ENCODE results near the gene MEI1. TPM values are rescaled to one million over a fixed set of nuclear protein-coding genes. Genes with fewer than 3 reads are reported as not detected.

The MEI1 gene
- total RNA-seq, 2 experiments from 2014 or later = 48.1 to 48.4 TPM

DNA sequence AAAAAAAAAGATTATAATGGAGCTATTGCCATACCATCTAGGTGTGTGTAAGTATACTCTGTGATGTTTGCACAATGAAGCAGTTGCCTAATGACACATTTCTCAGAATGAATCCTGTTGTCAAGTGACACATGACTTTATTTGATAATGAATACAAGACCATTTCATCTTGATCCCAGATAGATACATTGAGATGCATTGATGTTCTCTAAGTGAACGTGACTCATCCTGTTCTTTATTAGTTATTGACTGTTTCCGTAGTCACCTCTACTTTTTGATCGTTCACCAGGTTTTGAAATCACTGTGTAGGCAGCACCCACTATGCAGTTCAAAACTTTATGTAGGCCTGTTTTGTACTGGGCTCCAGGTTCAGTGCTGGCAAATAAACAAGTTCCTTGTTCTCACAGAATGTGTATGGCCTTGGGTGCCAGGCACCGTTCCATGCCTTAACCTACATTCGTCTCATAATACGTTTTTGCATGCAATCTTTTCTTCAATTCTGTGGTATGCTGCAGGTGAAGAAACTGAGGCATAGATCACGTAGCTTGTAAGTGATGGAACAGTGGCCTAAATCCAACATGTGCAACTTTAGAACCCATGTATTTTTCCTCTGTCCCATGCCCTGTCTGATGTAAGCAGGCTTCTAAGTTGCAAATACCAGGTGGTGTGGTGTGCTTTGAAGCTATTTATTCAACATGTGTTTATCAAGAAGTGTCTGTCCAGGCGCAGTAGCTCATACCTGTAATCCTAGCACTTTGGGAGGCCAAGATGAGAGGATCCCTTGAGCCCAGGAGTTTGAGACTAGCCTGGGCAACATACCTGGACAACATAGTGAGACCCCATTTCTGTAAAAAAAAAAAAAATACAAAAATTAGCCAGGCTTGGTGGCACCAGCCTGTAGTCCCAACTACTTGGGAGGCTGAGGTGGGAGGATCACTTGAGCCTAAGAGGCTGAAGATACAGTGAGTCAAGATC, 144.0 kb downstream of the MEI1 start:
- H3K4me1 Mint-ChIP-seq (ENCODE audit: low read depth) = peaks cover 50% of the 10 kb centered on the region

DNA sequence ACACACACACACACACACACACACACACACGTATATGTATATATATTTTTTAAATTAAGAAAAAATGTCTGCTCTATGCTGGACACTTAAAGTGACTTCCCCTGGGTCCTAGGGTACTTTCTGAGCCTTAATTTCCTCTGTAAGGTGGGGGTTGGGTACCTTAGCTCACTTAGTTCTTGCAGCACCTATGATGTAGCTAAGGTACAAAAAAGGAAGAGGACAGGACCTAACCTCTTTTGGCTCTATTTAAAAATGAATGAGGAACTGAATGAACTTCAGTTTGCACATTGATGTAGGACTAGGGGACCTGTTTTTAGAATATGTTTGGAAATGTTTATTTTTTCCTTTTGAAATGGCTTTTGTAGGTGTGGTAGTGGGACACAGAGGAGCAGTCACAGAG, 144.7 kb downstream of the MEI1 start:
- POLR2A ChIA-PET = interaction anchor here (0.5 kb wide), 1 partner anchor 278 kb away, joined by 4 read pairs; no protein-coding TSS in a partner anchor
- ATAC-seq (no peak), DNase-seq (no peak)
- no peaks in the 10 kb centered on the region for H3K9me3 Mint-ChIP-seq (ENCODE audit: insufficient read depth)
- H3K4me3 Mint-ChIP-seq = no peak overlapping the region
- CTCF ChIA-PET = interaction anchor here (2.0 to 4.9 kb wide), 2 partner anchors 10 to 12 kb away, joined by 5 to 36 read pairs; no protein-coding TSS in a partner anchor
- H3K27ac Mint-ChIP-seq = no peak overlapping the region
- H3K27me3 Mint-ChIP-seq (ENCODE audit: low read depth) = no peaks in the 10 kb centered on the region
- H3K36me3 Mint-ChIP-seq (ENCODE audit: low read depth) = peaks cover 38% of the 10 kb centered on the region
- H3K4me1 Mint-ChIP-seq (ENCODE audit: low read depth) = peaks cover 50% of the 10 kb centered on the region

More for the DNA sequence above, 144.0 kb downstream of the MEI1 start:
- DNase-seq = no peak
- no peak for ATAC-seq
- POLR2A ChIA-PET = interaction anchor here (0.8 kb wide), 1 partner anchor 11 kb away, joined by 3 read pairs; no protein-coding TSS in a partner anchor
- H3K4me3 Mint-ChIP-seq = no peak overlapping the region
- CTCF ChIA-PET = interaction anchor here (0.6 to 4.9 kb wide), 6 partner anchors 9 to 415 kb away, joined by 3 to 36 read pairs (median 4); partner anchors contain the start of gene CCDC134
- no peak overlapping the region for H3K27ac Mint-ChIP-seq
- H3K36me3 Mint-ChIP-seq (ENCODE audit: low read depth) = peaks cover 42% of the 10 kb centered on the region
- no peaks in the 10 kb centered on the region for H3K27me3 Mint-ChIP-seq (ENCODE audit: low read depth)
- H3K9me3 Mint-ChIP-seq (ENCODE audit: insufficient read depth) = no peaks in the 10 kb centered on the region

DNA sequence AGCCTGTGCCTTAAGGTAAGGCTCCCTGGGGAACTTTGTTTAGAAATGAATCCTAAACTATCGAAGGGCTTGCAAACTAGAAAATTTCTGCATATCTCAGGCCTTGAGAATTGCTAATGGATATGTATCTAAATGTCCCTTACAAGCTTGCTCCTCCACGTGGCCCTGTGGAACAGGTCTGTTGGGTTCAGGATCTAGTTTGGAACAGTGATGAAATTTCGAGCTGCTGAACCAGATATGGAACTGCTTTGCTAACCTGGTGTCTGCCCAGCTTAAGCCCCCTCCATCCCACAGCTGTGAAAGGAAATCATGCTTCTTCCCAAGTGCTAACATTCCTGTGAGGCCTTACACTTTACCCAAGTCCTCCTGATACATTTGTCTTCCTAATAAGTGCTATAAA, 145.2 kb downstream of the MEI1 start:
- Mint-ChIP-seq H3K27me3 (ENCODE audit: low read depth) (no peaks in the 10 kb centered on the region), H3K4me3 (no peak overlapping the region), H3K4me1 (ENCODE audit: low read depth) (peaks cover 47% of the 10 kb centered on the region), H3K27ac (no peak overlapping the region), H3K36me3 (ENCODE audit: low read depth) (peaks cover 34% of the 10 kb centered on the region), H3K9me3 (ENCODE audit: insufficient read depth) (no peaks in the 10 kb centered on the region)
- DNase-seq (no peak), ATAC-seq (no peak)
- CTCF ChIA-PET = interaction anchor here (2.0 to 4.9 kb wide), 2 partner anchors 10 to 12 kb away, joined by 5 to 36 read pairs; no protein-coding TSS in a partner anchor
- POLR2A ChIA-PET = interaction anchor here (0.5 kb wide), 1 partner anchor 277 kb away, joined by 4 read pairs; no protein-coding TSS in a partner anchor

DNA sequence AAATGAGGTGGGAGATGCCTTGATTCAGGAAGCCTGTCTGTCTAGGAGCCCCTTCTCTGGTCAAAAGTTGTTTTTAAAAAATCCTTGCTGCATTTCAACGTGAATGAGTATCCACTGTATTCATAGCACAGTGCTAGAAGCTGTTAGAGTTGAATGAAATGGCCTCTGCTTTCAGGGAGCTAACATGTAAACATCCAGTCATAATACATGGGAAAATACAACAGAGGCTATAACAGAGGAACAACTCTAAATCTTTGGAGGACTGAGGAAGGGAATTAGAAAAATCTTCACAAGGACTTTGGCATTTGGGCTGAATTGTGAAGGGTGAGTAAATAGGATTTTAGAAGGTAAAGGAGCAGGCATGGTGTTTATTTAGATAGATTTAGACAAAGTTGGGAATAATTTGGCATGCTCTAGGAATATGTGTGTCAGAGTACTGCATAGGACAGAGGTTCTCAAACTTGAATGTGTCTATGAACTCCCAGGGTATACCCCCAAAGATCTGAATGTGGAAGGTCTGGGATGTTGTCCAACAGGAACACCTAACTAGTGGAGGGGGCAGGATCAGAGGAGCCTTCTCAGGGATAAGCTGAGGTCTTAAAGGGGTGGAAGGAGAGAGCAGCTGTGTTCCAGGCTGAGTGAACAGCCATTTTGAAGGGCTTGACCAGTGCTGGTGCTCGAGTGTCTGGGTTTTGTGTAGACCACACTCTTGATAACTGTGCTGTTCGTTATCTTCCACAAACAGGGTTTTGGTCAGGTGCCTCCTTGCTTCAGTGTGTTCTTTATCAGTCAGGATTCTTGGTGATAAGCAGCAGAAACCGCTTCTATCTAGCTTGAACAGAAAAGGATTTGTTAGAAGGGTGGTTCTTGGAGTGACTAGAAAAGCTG, 146.3 kb downstream of the MEI1 start:
- Mint-ChIP-seq H3K4me3 (no peak overlapping the region), H3K4me1 (ENCODE audit: low read depth) (peaks cover 43% of the 10 kb centered on the region), H3K27ac (no peak overlapping the region), H3K27me3 (ENCODE audit: low read depth) (no peaks in the 10 kb centered on the region), H3K36me3 (ENCODE audit: low read depth) (peaks cover 30% of the 10 kb centered on the region), H3K9me3 (ENCODE audit: insufficient read depth) (no peaks in the 10 kb centered on the region)
- CTCF ChIA-PET = interaction anchor here (1.0 to 4.9 kb wide), 6 partner anchors 11 to 149 kb away, joined by 3 to 36 read pairs (median 3); partner anchors contain the start of gene SREBF2
- POLR2A ChIA-PET = no interaction called here
- DNase-seq (no peak), ATAC-seq (no peak)

DNA sequence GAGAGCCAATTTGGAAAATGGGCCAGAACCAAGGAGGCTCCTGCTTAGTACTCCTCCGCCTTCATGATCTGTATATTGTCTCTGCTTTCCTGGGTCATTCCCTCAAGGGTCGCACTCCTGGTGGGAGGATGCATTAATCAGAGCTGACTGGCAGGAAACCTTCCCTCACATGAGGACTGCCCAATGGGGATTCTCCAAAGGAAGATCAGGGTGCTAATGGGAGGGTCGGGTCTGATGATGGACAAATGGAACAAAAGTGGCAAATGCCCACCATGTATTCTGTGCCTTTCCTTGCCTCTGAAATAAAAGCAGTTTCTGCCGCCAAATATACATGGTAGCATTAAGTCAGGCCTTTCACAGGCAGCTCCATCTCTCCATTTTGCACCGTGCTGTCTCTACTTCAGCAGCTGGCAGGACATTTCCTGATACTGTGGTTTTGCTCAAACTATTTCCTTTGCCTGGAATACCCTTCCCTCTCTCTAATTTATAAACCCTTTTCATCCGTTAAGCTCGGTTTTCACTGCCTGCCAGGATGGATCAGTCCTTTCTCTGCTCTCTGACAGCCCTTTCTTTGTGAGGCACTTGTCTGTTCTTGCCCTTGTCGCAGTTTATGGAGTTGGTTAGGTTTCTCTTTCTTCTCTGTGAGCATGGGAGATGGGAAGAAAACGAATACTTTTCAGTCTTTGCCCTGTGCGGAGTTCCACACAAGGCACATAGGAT, 147.1 kb downstream of the MEI1 start:
- ChIA-PET POLR2A (interaction anchor here (0.9 kb wide), 1 partner anchor 157 kb away, joined by 3 read pairs; no protein-coding TSS in a partner anchor), CTCF (interaction anchor here (1.0 to 4.9 kb wide), 7 partner anchors 10 to 149 kb away, joined by 3 to 36 read pairs (median 3); partner anchors contain the start of gene SREBF2)
- H3K27ac Mint-ChIP-seq = no peak overlapping the region
- DNase-seq (no peak), ATAC-seq (no peak)
- H3K27me3 Mint-ChIP-seq (ENCODE audit: low read depth) = no peaks in the 10 kb centered on the region
- H3K9me3 Mint-ChIP-seq (ENCODE audit: insufficient read depth) = no peaks in the 10 kb centered on the region
- H3K36me3 Mint-ChIP-seq (ENCODE audit: low read depth) = peaks cover 25% of the 10 kb centered on the region
- H3K4me3 Mint-ChIP-seq = no peak overlapping the region
- H3K4me1 Mint-ChIP-seq (ENCODE audit: low read depth) = peaks cover 43% of the 10 kb centered on the region

DNA sequence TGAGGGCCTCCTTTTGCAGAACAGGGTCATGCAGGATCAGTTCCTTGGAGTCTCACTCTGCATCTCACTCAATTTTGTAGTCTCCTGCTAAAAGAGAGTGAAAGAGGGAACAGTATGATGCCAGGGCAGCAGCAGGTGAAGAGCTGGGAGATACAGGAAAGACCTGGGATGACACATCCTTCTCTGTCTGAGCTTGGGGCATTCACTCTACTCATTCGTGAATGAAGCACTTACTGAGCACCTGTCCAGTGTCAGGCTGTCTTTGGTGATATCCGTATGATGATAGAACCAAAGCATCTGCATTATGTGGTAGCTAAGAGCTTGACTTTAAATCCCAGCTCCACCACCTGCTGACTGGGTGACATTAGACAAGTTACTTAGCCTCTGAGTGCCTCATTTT, 148.0 kb downstream of the MEI1 start:
- H3K4me3 Mint-ChIP-seq = no peak overlapping the region
- H3K27me3 Mint-ChIP-seq (ENCODE audit: low read depth) = no peaks in the 10 kb centered on the region
- ChIA-PET CTCF (interaction anchor here (0.8 to 4.9 kb wide), 4 partner anchors 9 to 150 kb away, joined by 3 to 36 read pairs (median 4); no protein-coding TSS in a partner anchor), POLR2A (interaction anchor here (0.7 to 0.9 kb wide), 3 partner anchors 13 to 158 kb away, joined by 3 read pairs; no protein-coding TSS in a partner anchor)
- H3K36me3 Mint-ChIP-seq (ENCODE audit: low read depth) = peaks cover 22% of the 10 kb centered on the region
- peaks cover 43% of the 10 kb centered on the region for H3K4me1 Mint-ChIP-seq (ENCODE audit: low read depth)
- no peaks in the 10 kb centered on the region for H3K9me3 Mint-ChIP-seq (ENCODE audit: insufficient read depth)
- DNase-seq (no peak), ATAC-seq (no peak)
- peak overlapping the region; percentile 21 for H3K27ac Mint-ChIP-seq

DNA sequence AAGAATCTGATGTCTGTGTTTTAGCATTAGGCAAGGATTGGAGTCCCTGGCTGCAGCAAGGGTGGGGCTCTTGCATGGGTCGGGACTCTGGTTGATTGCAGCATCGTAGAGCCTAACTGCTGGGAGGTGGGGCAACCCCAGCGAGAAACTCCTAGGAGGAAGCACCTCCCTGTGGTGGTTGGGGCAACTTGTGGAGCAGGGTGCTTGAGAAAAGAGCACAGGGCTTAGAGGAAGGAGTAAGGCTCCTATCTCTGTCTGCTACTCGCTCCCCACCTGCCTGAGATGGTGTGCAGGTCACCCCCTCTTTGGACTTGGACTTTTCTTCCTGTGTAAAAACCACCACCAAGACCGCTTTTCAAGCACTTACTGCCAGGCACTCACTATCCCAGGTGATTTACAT, 149.2 kb downstream of the MEI1 start:
- Mint-ChIP-seq H3K36me3 (ENCODE audit: low read depth) (peaks cover 23% of the 10 kb centered on the region), H3K4me1 (ENCODE audit: low read depth) (peaks cover 41% of the 10 kb centered on the region), H3K4me3 (no peak overlapping the region), H3K9me3 (ENCODE audit: insufficient read depth) (no peaks in the 10 kb centered on the region), H3K27ac (peak overlapping the region; percentile 33), H3K27me3 (ENCODE audit: low read depth) (no peaks in the 10 kb centered on the region)
- DNase-seq (no peak), ATAC-seq (no peak)
- CTCF ChIA-PET = no interaction called here
- POLR2A ChIA-PET = no interaction called here

Other genes with a start within 250 kb of the MEI1 start
- gene PHF5A, start 230.8 kb upstream of the MEI1 start, total RNA-seq = 10 to 100 TPM; 58.8 to 62.1 TPM
- gene ACO2, start 230.4 kb upstream of the MEI1 start, total RNA-seq = 10 to 100 TPM; 91.8 to 97.1 TPM
- 10 to 100 TPM; 31.3 to 31.9 TPM for gene POLR3H, start 155.0 kb upstream of the MEI1 start, total RNA-seq
- not detected for gene CSDC2, start 138.5 kb upstream of the MEI1 start, total RNA-seq
- 10 to 100 TPM; 37.5 to 38.2 TPM for gene PMM1, start 109.7 kb upstream of the MEI1 start, total RNA-seq
- 10 to 100 TPM; 33.0 to 35.2 TPM for gene DESI1, start 78.5 kb upstream of the MEI1 start, total RNA-seq
- gene XRCC6, start 78.2 kb upstream of the MEI1 start, total RNA-seq = 100 to 1,000 TPM; 302 to 308 TPM
- gene SNU13, start 10.6 kb upstream of the MEI1 start, total RNA-seq = 100 to 1,000 TPM; 185 to 200 TPM
- 10 to 100 TPM; 20.3 to 20.9 TPM for gene CCDC134, start 101.2 kb downstream of the MEI1 start, total RNA-seq
- gene SREBF2, start 133.6 kb downstream of the MEI1 start, total RNA-seq = 10 to 100 TPM; 93.0 to 93.7 TPM
- gene SHISA8, start 215.6 kb downstream of the MEI1 start, total RNA-seq = not detected
- 1 to 10 TPM; 1.2 to 1.6 TPM for gene TNFRSF13C, start 227.3 kb downstream of the MEI1 start, total RNA-seq
- 10 to 100 TPM; 83.6 to 83.8 TPM for gene CENPM, start 247.6 kb downstream of the MEI1 start, total RNA-seq

Measured in activated CD8-positive, alpha-beta T cell treated with anti-CD3 and anti-CD28 coated beads, Interleukin-2, amount 10 ng/mL, durations not matched to agents 7 days and 5 days (primary cell).